Measurements from ENCODE around the gene LEUTX.
A peak's percentile ranks its signal among the peaks of the same experiment; 100 is the strongest.
"Not testable (repeated sequence)": the region's sequence is repeated elsewhere in the genome, so short reads cannot be mapped to it uniquely, and the experiment has no call there.

The LEUTX gene

DNA sequence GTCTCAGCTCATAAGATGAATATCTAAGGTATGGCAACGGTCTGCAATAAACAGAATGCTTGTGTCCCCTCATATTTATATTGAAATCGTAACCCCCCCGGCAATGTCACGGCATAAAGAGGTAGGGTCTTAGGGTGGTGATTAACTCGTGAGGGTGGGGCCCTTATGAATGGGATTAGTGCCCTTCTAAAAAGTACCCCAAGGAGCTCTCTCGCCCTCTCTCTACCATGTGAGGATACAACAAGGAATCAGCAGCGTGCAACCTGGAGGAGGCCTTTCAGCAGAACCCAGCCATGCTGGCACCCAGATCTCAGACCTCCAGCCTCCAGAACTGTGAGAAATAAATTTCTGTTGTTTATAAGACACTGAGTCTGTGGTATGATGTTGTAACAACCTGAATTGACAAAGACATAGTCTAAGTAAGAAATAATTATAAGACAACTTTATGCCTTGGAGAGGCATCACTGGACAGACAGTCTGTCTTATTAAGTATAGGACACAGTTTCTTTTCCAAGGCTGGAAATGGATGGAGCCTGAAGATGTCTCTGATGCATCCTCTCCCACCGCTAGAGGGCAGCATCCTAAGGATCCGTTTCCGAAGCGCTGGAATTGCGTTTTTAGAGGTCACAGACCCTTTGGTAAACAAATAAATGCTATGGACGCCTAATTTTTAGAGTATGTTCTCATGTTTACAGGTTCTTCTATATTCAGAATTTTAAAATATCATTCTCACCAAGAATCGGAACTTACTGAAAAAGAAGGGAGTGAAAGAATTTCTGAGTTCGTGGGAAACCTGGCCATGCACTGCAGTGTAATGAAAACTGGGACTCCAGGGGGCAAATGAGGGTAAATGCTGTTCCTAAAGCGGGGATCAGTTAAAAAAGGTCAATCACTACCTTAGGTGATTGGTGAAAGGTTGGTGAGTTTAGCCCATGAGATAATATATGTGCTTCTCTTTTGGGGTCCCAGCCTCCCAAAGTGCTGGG is 13.3 kb upstream of the LEUTX start:
- H3K4me3 ChIP-seq (ENCODE audit: low read length), result no peak overlapping the region
- no peak for DNase-seq (ENCODE audit: low read depth, low spot score)

DNA sequence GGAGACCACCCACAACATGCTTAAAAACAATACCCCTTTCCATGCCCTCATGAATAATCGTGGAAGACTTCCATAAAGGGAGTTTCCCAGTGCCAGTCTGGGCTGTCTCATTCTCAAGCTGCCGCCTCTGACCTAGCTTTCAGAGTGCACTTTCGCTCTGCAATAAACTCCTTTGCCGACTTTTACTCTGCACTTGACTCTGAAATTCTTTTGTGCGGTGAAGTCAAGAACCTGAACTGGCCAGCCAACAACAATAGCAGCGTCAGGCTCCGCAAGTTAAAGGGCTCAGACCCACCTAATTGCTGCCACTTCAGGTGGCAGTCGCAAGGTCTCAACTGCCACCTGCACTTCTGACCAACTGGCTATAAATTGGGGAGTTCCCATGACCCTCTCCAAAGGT is 10.3 kb upstream of the LEUTX start:
- DNase-seq (ENCODE audit: low read depth, low spot score), result no peak

DNA sequence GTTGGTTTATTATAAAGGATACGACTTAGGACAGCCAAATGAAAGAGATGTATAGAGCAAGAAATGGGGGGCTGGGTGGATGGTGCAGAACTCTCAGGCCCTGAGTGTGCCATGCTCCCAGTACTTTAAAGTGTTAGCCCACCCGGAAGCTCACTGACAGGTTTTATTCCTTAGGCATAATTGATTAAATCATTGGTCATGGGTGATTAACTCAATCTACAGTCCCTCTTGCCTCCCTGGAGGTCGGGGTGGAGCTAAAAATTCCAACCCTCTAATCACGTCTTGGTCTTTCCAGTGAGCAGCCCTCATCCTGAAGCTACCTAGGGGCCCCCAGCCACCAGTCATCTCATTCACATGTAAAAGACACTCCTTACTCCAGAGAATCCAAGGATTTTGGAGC is 9.9 kb upstream of the LEUTX start:
- no peak for DNase-seq (ENCODE audit: low read depth, low spot score)
- H3K4me3 ChIP-seq (ENCODE audit: low read length), result no peak overlapping the region

More for the DNA sequence above, 10.3 kb upstream of the LEUTX start:
- H3K4me3 ChIP-seq (ENCODE audit: low read length), result no peak overlapping the region

DNA sequence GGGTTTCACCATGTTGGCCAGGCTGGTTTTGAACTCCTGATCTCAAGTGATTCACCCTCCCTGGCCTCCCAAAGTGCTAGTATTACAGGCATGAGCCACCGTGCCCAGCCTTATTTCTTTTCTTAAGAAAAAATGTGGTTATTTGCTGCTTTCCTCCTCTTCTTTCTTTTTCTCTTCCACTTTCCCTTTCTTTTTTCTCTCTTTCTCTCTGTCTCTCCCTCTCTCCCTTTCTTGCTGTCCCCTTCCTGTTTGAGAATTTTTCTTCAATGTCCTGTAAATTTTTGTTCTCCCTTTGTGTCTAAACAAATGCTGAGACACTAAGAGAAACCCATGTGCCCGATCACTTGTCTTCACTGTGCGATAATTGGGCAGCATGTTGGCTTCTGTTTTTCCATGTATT is 2.2 kb downstream of the LEUTX start:
- DNase-seq (ENCODE audit: low read depth, low spot score), result no peak
- no peak overlapping the region for H3K4me3 ChIP-seq (ENCODE audit: low read length)

DNA sequence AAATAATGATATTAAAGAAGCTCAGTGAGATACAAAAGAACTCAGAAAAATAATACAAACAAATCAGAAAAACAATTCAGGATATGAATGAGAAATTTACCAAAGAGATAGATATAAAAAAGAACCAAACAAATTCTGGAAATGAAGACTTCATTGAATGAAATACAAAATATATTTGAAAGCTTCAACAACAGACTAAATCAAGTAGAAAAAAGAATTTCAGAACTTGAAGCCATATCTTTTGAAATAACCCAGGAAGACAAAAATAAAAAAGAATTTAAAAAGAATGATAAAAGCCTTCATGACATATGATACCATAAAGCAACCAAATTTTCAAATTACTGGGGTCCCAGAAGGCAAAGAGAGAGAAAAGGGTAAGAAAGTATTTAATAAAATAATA is 9.6 kb downstream of the LEUTX start:
- no peak overlapping the region for H3K4me3 ChIP-seq (ENCODE audit: low read length)
- DNase-seq (ENCODE audit: low read depth, low spot score), result no peak

DNA sequence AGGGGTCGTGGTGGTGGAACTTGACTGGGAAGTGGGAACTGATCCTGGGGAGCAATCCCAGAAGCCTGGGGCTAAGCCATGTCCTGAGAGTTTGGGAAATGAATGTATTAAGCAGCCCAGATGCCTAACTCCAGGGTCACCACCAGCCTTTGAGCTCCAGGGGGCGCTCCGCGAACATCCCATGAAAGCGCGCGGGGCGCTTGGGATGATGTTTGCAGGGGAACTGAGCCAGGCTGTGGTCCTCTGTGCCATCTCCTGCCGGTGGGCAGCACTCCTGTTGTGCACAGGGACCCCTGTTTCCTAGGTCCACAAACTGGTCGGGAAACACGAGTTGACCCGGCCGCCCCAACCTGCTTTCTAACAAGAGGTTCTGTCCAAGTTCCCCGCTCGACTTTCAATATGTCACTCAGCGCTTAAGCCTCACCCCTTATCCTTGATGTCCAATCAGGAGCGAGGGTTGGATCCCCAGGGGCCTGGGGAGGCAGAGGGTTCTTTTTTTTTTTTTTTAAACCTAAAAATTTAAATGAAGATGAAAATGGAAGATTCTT is 14.4 kb downstream of the LEUTX start:
- peak overlapping the region; percentile 57 for H3K4me3 ChIP-seq (ENCODE audit: low read length)
- peak; percentile 62 for DNase-seq (ENCODE audit: low read depth, low spot score)

DNA sequence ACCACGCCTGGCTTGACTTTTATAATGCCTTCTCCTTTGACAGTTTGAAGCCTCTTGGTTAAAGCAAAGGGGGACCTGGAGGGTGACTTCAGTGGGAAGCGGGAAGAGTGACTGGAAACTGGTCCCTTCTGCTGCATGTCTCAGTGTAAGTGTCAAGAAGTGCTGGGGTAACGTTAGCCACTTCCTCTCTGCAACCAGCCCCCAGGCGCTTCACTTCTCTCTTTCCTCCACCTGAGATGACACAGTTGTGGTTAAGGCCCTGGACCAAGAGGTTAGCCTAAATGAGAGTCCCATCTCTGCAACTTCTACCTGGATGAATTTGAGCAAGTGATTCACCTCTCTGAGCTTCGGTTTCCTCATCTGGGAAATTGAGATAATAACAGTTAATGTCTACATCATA is 16.3 kb downstream of the LEUTX start:
- no peak overlapping the region for H3K4me3 ChIP-seq (ENCODE audit: low read length)
- DNase-seq (ENCODE audit: low read depth, low spot score), result peak; percentile 12

DNA sequence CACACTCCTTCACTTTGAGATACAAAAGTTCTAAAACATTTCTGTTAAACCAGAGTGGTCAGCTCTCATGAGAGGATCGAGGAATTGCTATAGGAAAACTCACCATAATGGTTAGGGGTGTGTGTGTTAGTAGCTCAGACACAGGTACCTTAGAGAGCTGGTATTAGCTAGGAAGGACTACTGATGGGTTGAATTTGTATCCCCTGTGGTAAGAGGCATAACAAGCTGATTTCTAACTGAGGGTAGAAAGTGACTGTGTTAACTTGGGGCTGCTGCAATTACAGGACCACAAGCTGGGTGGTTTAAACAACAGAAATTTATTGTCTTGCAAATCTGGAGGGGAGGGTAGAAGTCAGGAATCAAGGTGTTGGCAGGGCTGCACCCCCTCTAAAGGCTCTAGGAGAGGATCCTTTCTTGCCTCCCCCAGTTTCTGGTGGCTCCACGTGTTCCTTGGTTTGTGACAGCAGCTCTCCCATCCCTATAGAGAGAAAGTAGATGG is 17.4 kb downstream of the LEUTX start:
- DNase-seq (ENCODE audit: low read depth, low spot score), result no peak

DNA sequence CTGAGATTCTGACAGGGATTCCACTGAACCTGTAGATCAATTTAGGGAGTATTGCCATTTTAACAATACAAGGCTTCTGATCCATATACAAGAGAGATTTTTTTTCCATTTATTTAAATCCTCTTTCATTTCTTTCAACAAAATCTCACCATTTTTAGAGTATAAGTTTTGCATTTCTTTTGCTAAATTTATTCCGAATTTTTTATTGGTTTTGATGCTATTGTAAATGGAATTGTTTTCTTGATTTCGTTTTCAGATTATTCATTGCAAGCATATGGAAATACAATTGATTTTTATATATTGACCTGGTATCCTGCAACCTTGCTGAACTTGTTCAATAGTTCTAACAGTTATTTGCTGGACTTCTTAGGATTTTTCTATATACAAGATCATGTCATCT is 18.4 kb downstream of the LEUTX start:
- DNase-seq (ENCODE audit: low read depth, low spot score), result no peak
- H3K4me3 ChIP-seq (ENCODE audit: low read length), result no peak overlapping the region

More for the DNA sequence above, 17.4 kb downstream of the LEUTX start:
- no peak overlapping the region for H3K4me3 ChIP-seq (ENCODE audit: low read length)

DNA sequence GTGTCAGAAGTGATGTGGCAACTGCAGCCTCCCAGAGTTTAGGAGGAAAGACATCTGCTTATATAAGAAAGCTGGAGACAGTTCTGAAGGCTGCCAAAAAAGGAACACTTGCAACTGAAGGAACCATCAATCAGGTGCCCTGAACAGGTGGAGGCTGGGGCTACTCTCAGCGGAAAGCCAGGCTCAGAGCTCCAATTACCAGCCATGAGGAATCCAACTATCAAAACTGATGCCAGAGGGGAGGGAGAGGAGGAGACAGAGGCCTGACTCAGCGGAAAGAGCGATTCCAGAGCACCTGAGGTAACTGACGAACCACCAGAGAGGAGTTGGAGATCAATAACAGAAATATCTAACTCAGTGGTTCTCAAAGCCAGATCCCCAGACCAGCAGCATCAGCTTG is 24.3 kb downstream of the LEUTX start:
- DNase-seq (ENCODE audit: low read depth, low spot score), result no peak
- no peak overlapping the region for H3K4me3 ChIP-seq (ENCODE audit: low read length)

DNA sequence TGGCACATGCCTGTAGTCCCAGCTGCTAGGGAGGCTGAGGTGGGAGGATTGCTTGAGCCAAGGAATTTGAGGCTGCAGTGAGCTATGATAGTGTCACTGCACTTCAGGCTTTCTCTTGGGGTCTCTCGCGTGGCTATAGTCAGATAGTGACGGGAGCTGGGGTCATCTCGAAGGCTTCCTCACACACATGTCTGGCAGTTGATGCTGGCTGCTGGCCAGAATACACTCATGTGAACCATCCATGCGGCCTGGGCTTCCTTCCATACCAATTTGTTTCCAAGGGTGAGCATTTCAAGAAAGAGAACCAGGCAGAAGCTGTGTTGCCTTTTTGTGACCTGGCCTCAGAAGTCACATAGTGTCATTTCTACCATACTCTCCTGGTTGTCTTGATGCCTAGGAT is 26.4 kb downstream of the LEUTX start:
- no peak for DNase-seq (ENCODE audit: low read depth, low spot score)
- H3K4me3 ChIP-seq (ENCODE audit: low read length), result no peak overlapping the region

DNA sequence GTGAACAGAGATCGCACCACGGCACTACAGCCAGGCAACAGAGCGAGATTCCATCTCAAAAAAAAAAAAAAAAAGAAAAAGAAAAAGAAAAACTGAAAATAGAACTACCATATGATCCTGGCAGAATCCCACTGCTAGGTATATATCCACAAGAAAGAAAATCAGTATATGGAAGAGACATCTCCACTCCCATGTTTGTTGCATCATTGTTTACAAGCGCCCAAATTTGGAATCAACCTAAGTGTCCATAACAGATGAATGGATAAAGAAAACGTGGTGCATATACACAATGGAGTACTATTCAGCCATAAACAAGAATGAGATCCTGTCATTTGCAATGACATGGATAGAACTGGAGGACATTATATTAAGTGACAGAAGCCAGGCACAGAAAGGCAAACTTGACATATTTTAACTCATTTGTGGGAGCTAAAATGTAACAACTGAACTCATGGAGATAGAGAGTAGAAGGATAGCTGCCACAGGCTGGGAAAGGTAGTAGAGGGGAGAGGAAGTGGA is 29.3 kb downstream of the LEUTX start:
- H3K4me3 ChIP-seq (ENCODE audit: low read length), result no peak overlapping the region
- DNase-seq (ENCODE audit: low read depth, low spot score), result no peak

DNA sequence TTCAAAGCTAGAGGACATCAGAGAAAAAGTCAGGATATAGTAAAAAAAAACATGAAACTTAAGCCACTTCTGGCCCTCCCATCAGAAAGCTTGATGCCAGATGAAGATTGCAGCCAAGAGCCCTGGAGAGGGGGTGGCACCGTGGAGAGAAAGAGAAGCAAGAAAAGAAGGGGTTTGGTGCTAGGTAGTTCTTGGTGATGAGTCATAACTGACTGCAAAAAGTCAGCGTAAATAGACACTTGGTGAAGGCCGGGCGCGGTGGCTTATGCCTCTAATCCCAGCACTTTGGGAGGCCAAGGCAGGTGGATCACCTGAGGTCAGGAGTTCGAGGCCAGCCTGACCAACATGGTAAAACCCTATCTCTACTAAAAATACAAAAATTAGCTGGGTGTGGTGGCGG is 30.0 kb downstream of the LEUTX start:
- not testable (repeated sequence) for DNase-seq (ENCODE audit: low read depth, low spot score); H3K4me3 ChIP-seq (ENCODE audit: low read length)

DNA sequence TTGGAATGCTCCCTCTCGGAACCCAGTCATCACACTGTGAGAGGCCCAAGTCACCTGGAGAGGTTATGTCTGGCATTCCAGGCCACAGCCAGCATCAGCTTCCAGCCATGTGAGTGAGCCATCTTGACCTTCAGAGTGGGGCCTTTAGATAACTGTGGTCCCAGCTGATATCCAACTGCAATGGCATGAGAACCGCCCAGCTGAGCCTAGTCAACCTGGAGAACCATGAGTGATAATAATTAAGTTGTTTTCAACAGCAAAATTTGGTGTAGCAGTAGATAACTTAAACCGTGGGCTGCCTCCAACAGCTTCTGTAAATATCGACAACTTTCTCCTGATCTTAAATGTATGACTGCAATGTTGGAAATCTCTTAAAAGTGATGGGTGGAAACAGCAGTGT is 30.7 kb downstream of the LEUTX start:
- no peak for DNase-seq (ENCODE audit: low read depth, low spot score)
- H3K4me3 ChIP-seq (ENCODE audit: low read length), result no peak overlapping the region

DNA sequence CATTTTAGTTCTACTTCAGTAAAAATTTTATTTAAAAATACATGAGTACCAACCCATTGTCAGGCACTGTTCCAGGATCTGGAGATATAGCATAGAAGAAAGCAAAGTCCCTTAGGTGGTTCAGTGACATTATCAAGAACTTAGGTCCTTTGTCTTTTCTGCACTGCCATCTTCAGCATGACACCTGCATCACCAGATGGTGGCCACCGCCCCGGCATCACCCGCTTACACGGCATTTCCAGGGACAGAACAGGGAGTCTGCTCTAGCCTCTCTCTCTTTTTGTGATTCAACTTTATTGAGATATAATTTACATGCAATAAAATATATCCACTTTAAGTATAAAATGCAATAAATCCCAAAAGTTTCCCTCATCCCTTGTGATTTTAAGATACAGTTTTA is 31.8 kb downstream of the LEUTX start:
- no peak overlapping the region for H3K4me3 ChIP-seq (ENCODE audit: low read length)
- DNase-seq (ENCODE audit: low read depth, low spot score), result no peak

DNA sequence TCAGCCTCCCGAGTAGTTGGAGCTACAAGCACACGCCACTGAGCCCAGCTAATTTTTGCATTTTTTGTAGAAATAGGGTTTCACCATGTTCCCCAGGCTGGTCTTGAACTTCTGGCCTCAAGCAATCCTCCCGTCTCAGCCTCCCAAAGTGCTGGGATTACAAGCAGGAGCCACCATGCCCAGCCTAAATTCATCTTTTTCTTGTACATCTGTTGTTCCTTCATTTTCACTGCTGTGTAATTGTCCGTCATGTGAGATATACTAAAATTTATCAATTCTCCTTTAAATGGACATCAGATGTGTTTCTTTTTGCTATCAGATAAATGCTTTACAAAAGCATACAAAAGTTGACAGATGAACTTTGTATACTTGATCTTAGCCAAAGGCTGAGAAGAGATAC is 32.4 kb downstream of the LEUTX start:
- no peak overlapping the region for H3K4me3 ChIP-seq (ENCODE audit: low read length)
- no peak for DNase-seq (ENCODE audit: low read depth, low spot score)

DNA sequence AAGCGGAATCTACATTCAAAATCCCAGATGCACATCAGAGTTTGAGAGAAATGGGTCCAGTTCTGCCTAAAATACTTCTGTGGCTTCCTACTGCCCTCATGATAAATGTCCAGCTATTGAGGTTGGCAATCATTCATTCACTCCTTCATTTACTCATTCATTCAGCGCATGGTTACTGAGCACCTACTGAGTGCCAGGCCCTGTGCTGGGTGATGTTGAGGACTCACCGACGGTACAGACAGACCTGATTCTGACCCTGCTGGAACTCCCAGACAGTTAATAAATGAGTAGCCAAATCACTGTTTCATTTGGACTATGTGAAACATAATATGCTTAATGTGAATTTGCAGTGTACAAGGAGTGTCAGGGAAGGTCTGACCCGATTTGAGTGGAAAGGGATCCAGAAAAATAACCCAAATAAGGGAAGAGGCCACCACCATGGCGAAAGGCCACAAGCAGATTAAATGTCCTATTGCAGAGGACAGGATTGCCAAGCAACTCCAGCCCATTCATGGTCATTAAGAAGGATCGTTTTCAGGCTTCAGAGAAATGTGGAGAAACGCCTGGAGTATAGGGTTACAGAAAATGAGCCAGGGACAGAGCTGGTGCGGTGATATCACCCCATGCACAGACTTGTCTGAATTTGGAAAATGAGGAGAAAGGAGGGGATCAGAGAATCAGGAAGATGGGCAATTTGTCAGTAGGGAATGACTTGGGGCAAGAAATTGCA is 34.8 kb downstream of the LEUTX start:
- no peak for DNase-seq (ENCODE audit: low read depth, low spot score)
- no peak overlapping the region for H3K4me3 ChIP-seq (ENCODE audit: low read length)

DNA sequence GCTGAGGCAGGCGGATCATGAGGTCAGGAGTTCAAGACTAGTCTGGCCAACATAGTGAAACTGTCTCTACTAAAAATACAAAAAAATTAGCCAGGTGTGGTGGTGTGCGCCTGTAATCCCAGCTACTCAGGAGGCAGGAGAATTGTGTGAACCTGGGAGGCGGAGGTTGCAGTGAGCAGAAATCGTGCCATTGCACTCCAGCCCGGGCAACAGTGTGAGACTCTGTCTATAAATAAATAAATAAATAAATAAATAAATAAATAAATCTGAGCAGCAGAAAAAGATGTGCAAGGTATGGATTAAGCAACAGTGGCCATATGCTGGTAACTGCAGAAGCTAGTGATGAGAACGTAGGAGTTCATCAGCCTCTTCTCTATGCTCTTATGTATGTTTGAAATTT is 35.5 kb downstream of the LEUTX start:
- not testable (repeated sequence) for DNase-seq (ENCODE audit: low read depth, low spot score); H3K4me3 ChIP-seq (ENCODE audit: low read length)

DNA sequence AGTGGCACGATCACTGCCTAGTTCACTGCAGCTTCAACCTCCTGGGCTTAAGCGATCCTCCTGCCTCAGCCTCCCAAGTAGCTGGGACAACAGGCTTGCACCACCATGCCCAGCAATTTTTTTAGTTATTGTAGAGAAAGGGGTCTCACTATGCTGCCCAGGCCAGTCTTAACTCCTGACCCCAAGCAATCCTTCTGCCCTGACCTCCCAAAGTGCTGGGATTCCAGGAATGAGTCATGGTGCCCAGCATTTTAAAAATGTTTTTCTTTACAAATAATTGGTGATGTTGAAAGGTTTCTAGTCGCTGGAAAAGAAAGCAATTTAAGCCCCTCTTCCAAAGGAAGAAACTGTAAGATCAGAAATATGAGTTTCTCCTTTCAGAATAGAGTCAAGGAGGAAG is 35.9 kb downstream of the LEUTX start:
- H3K4me3 ChIP-seq (ENCODE audit: low read length), result no peak overlapping the region
- DNase-seq (ENCODE audit: low read depth, low spot score), result no peak
